Cardiac septum (tissue), 1 donor: ENCODE data around the gene TIPRL. TPM values are rescaled to one million over a fixed set of nuclear protein-coding genes. Genes with fewer than 3 reads are reported as not detected.

Experiments
- DNase-seq: peaks from one replicate; pipeline ENCODE4 v3.0.0-alpha.2; 2020; ENCODE audit warnings: low spot score
- intact Hi-C: fragments of 100-400 bp; cut with DNase I; formaldehyde crosslinking; loops from one replicate; pipeline ENCODE4 v1.14.0; 2022
- long read RNA-seq: library from polyadenylated mRNA; unstranded; transcript quantifications from one replicate; pipeline ENCODE4 v2.0.0, GENCODE V29; 2021
- total RNA-seq: library from RNA; stranded (reverse); fragmentation: NEBNext Ultra II Directional; extraction: Animal tissue kit (Norgen Biotek cat#: 25700); gene quantifications from one replicate; pipeline ENCODE4 v1.2.1, GENCODE V29; 2021
- donor health status: DM: no; HTN: no; CAD: no.

TIPRL gene
- 30.4 TPM for total RNA-seq
- long read RNA-seq, transcript TIPRL-202 (7 exons, 3,032 nt) = major isoform, 41 of 49 reads
- long read RNA-seq, partial matches to known transcripts = 3 of 49 reads
- long read RNA-seq, other reads (novel, unspliced or antisense) = 5 of 49 reads

- intact Hi-C loops = loop anchor here (2.0 to 5.0 kb wide), 2 partner anchors 48 to 242 kb away; partner anchors contain the start of genes DCAF6, MPC2 and SFT2D2
Measured at GRCh38 chr1:168178638-168179437, at the start of gene TIPRL. TIPRL (plus strand) TSS chr1:168178962; CDS start chr1:168179078, 116 bp downstream.

GRCh38 chr1:168129933-168130332 is 48.8 kb upstream of the TIPRL start:
- intact Hi-C loops = no loop called here
- DNase-seq = no peak

More at GRCh38 chr1:168178638-168179437, at the start of gene TIPRL:
- DNase-seq = peak; percentile 98

- DNase-seq = no peak
- intact Hi-C loops = no loop called here
Measured at GRCh38 chr1:168134132-168134531, 44.6 kb upstream of the TIPRL start.

GRCh38 chr1:168134642-168135041 is 44.1 kb upstream of the TIPRL start:
- intact Hi-C loops = no loop called here
- no peak for DNase-seq

- no peak for DNase-seq
- intact Hi-C loops = no loop called here
Measured at GRCh38 chr1:168135116-168135920, 43.4 kb upstream of the TIPRL start.

GRCh38 chr1:168135921-168136708 is 42.6 kb upstream of the TIPRL start:
- DNase-seq = no peak
- intact Hi-C loops = no loop called here

GRCh38 chr1:168136709-168137514 is 41.9 kb upstream of the TIPRL start, which contains the start of gene GPR161:
GPR161 (minus strand) TSS chr1:168136930; CDS start chr1:168104850, 32,080 bp downstream.
- peak; percentile 77 for DNase-seq
- intact Hi-C loops = no loop called here

GRCh38 chr1:168137515-168137821 is 41.3 kb upstream of the TIPRL start:
- intact Hi-C loops = no loop called here
- DNase-seq = no peak

GRCh38 chr1:168138134-168138533 is 40.6 kb upstream of the TIPRL start:
- intact Hi-C loops = no loop called here
- DNase-seq = no peak

GRCh38 chr1:168139070-168139469 is 39.7 kb upstream of the TIPRL start:
- intact Hi-C loops = no loop called here
- no peak for DNase-seq

GRCh38 chr1:168141871-168142385 is 36.8 kb upstream of the TIPRL start:
- intact Hi-C loops = no loop called here
- DNase-seq = no peak

- intact Hi-C loops = loop anchor here (2.0 kb wide), 1 partner anchor 63 kb away; no protein-coding TSS in a partner anchor
- peak; percentile 91 for DNase-seq
Measured at GRCh38 chr1:168145184-168146159, 33.3 kb upstream of the TIPRL start.

- no peak for DNase-seq
- intact Hi-C loops = no loop called here
Measured at GRCh38 chr1:168146160-168146539, 32.6 kb upstream of the TIPRL start.

GRCh38 chr1:168146626-168147025 is 32.1 kb upstream of the TIPRL start:
- DNase-seq = no peak
- intact Hi-C loops = no loop called here

GRCh38 chr1:168148916-168149315 is 29.8 kb upstream of the TIPRL start:
- DNase-seq = no peak
- intact Hi-C loops = no loop called here

- intact Hi-C loops = no loop called here
Measured at GRCh38 chr1:168150283-168150682, 28.5 kb upstream of the TIPRL start.

GRCh38 chr1:168151935-168152334 is 26.8 kb upstream of the TIPRL start:
- no peak for DNase-seq

More at GRCh38 chr1:168150283-168150682, 28.5 kb upstream of the TIPRL start:
- DNase-seq = no peak

More at GRCh38 chr1:168151935-168152334, 26.8 kb upstream of the TIPRL start:
- intact Hi-C loops = no loop called here
